Neural cell (in vitro differentiated cells): ENCODE measurements around the gene ERICH2. TPM values are rescaled to one million over a fixed set of nuclear protein-coding genes. Genes with fewer than 3 reads are reported as not detected.

Experiments used
- H2AFZ ChIP-seq: fragments of 200-600, 300-800 bp; sonication (generic), shearing (Covaris generic); 2 replicates; pipeline ENCODE4 v1.6.0; 2014; ENCODE audit warnings: low read depth, mild to moderate bottlenecking, antibody characterized with exemption, low read length, moderate library complexity
- H3F3A ChIP-seq: fragments of 200-600 bp; shearing (Covaris generic); 2 replicates; pipeline ENCODE4 v1.6.1; 2016; ENCODE audit warnings: mild to moderate bottlenecking, moderate library complexity, mixed read lengths, antibody characterized with exemption, low read length; ENCODE audit not compliant: insufficient read depth, poor library complexity, severe bottlenecking
- H3K27ac ChIP-seq: fragments of 200-600, 300-800 bp; sonication (generic), shearing (Covaris generic); 2 replicates; pipeline ENCODE4 v1.5.1; 2014; ENCODE audit warnings: mild to moderate bottlenecking, low read length, moderate library complexity
- H3K27me3 ChIP-seq: fragments of 300-800, 200-600 bp; sonication (generic), shearing (Covaris generic); 2 replicates; pipeline ENCODE4 v1.6.0; 2014; ENCODE audit warnings: mild to moderate bottlenecking, low read depth, low read length, moderate library complexity; ENCODE audit not compliant: insufficient read depth
- H3K36me3 ChIP-seq: fragments of 300-800, 200-600 bp; sonication (generic), shearing (Covaris generic); 2 replicates; pipeline ENCODE4 v1.5.1; 2014; ENCODE audit warnings: mild to moderate bottlenecking, antibody characterized with exemption, low read length, moderate library complexity; ENCODE audit not compliant: insufficient read depth
- H3K4me2 ChIP-seq: fragments of 300-800, 200-600 bp; sonication (generic), shearing (Covaris generic); 2 replicates; pipeline ENCODE4 v1.6.0; 2014; ENCODE audit warnings: mild to moderate bottlenecking, low read length
- H3K4me3 ChIP-seq: fragments of 300-800, 200-600 bp; sonication (generic), shearing (Covaris generic); 2 replicates; pipeline ENCODE4 v1.5.1; 2014; ENCODE audit warnings: mild to moderate bottlenecking, low read length, moderate library complexity
- H3K79me2 ChIP-seq: fragments of 200-600 bp; shearing (Covaris generic); replicated peaks from 2 replicates; pipeline ENCODE4 v1.6.0; 2014; ENCODE audit warnings: mild to moderate bottlenecking, low read length, moderate library complexity; ENCODE audit not compliant: insufficient read depth
- H3K9ac ChIP-seq: fragments of 300-800, 200-600 bp; sonication (generic), shearing (Covaris generic); 2 replicates; pipeline ENCODE4 v1.6.1; 2016; ENCODE audit warnings: mild to moderate bottlenecking, low read length, mixed read lengths
- H3K9me2 ChIP-seq: fragments of 200-600 bp; shearing (Covaris generic); 2 replicates; pipeline ENCODE4 v1.6.1; 2016; ENCODE audit warnings: mild to moderate bottlenecking, low read length, mixed read lengths; ENCODE audit not compliant: insufficient read depth
- H3K9me3 ChIP-seq: fragments of 200-600, 300-800 bp; sonication (generic), shearing (Covaris generic); 2 replicates; pipeline ENCODE4 v1.6.1; 2016; ENCODE audit warnings: mild to moderate bottlenecking, mixed run types, low read length, moderate library complexity, mixed read lengths
- H4K20me1 ChIP-seq: fragments of 200-600 bp; shearing (Covaris generic); 2 replicates; pipeline ENCODE4 v1.6.1; 2016; ENCODE audit warnings: mild to moderate bottlenecking, mixed run types; ENCODE audit not compliant: insufficient read depth
- EZH2 ChIP-seq: fragments of 200-600, 300-800 bp; shearing (Covaris generic), sonication (generic); IDR thresholded peaks from 2 replicates; pipeline ENCODE4 v1.6.1; 2014; ENCODE audit warnings: antibody characterized with exemption, low read length, borderline replicate concordance, mild to moderate bottlenecking; ENCODE audit not compliant: insufficient read depth, poor library complexity, severe bottlenecking
- MXI1 ChIP-seq: fragments of 450-650 bp; conservative IDR thresholded peaks from 2 replicates; pipeline ENCODE4 v1.6.1; 2014; ENCODE audit warnings: antibody characterized with exemption, mild to moderate bottlenecking; ENCODE audit not compliant: poor library complexity, severe bottlenecking
- POLR2AphosphoS5 ChIP-seq: IDR thresholded peaks from 2 replicates; pipeline ENCODE4 v1.6.1; 2012
- REST ChIP-seq: IDR thresholded peaks from 2 replicates; pipeline ENCODE4 v1.6.1; 2012; ENCODE audit warnings: borderline replicate concordance
- SMC3 ChIP-seq: fragments of 450-650 bp; conservative IDR thresholded peaks from 2 replicates; pipeline ENCODE4 v1.6.1; 2014; ENCODE audit warnings: antibody characterized with exemption, mild to moderate bottlenecking, moderate library complexity; ENCODE audit not compliant: poor library complexity
- polyA plus RNA-seq: library from polyadenylated mRNA; depleted of rRNA; stranded (reverse); fragments of >200 nt; gene quantifications from 2 replicates; pipeline ENCODE4 v1.2.3, GENCODE V29; 2014
- TF ChIP-seq, protein P1 (sequence below): fragments of 450-650 bp; IDR thresholded peaks from 2 replicates; pipeline ENCODE4 v1.5.1; 2014; ENCODE audit warnings: antibody characterized with exemption, mild to moderate bottlenecking, moderate library complexity; ENCODE audit not compliant: poor library complexity, severe bottlenecking

ERICH2 gene
- polyA plus RNA-seq, 1 donor from 2014 or later, result 1.3 TPM

GRCh38 chr2:170817093-170818035 lies 47.2 kb downstream of the ERICH2 start:
- Histone ChIP-seq H4K20me1 (no peaks in the 10 kb centered on the region), H3K9me3 (no peaks in the 10 kb centered on the region), H3K4me2 (peak overlapping the region; percentile 81), H3K79me2 (no peaks in the 10 kb centered on the region), H3K27me3 (peaks cover 96% of the 10 kb centered on the region), H2AFZ (peak overlapping the region; percentile 18), H3K27ac (peak overlapping the region; percentile 77), H3K36me3 (no peaks in the 10 kb centered on the region), H3F3A (no peaks in the 10 kb centered on the region), H3K9ac (peak overlapping the region; percentile 77), H3K9me2 (no peaks in the 10 kb centered on the region), H3K4me3 (peak overlapping the region; percentile 80)
- peak; percentile 46 for TF ChIP-seq EZH2
- no peak for TF ChIP-seq MXI1

DNA sequence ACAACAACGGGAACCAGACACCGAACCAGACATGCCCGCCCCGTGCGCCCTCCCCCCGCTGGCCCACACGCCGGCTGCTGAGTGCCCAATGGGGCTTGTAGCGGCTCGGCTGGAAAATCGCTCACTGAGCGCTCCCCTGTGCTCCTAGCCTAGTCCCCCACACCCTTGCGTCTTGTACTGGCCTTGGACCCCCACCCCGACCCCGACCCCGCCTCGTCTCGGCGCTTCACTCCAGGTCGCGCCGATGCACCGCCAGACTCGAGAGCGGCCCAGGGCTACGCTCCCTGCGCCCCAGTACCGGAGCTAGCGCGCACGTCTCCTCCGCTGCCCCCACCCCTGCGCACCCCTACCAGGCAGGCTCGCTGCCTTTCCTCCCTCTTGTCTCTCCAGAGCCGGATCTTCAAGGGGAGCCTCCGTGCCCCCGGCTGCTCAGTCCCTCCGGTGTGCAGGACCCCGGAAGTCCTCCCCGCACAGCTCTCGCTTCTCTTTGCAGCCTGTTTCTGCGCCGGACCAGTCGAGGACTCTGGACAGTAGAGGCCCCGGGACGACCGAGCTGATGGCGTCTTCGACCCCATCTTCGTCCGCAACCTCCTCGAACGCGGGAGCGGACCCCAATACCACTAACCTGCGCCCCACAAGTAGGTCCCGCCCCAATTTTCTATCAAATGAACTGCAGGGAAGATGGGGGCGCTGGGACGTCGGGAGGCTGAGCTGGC lies 48.0 kb downstream of the ERICH2 start:
- Histone ChIP-seq H2AFZ (no peak overlapping the region), H3K36me3 (no peaks in the 10 kb centered on the region), H3K27me3 (peaks cover 100% of the 10 kb centered on the region), H3K9me3 (no peaks in the 10 kb centered on the region), H3K79me2 (no peaks in the 10 kb centered on the region), H3K9me2 (no peaks in the 10 kb centered on the region), H3K4me2 (peak overlapping the region; percentile 59), H3K9ac (peak overlapping the region; percentile 77), H3K27ac (peak overlapping the region; percentile 77), H4K20me1 (no peaks in the 10 kb centered on the region), H3F3A (no peaks in the 10 kb centered on the region), H3K4me3 (peak overlapping the region; percentile 80)
- TF ChIP-seq, protein P1, sequence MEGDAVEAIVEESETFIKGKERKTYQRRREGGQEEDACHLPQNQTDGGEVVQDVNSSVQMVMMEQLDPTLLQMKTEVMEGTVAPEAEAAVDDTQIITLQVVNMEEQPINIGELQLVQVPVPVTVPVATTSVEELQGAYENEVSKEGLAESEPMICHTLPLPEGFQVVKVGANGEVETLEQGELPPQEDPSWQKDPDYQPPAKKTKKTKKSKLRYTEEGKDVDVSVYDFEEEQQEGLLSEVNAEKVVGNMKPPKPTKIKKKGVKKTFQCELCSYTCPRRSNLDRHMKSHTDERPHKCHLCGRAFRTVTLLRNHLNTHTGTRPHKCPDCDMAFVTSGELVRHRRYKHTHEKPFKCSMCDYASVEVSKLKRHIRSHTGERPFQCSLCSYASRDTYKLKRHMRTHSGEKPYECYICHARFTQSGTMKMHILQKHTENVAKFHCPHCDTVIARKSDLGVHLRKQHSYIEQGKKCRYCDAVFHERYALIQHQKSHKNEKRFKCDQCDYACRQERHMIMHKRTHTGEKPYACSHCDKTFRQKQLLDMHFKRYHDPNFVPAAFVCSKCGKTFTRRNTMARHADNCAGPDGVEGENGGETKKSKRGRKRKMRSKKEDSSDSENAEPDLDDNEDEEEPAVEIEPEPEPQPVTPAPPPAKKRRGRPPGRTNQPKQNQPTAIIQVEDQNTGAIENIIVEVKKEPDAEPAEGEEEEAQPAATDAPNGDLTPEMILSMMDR, result no peak
- peak; percentile 72 for TF ChIP-seq EZH2
- TF ChIP-seq SMC3, result no peak
- TF ChIP-seq REST, result no peak
- TF ChIP-seq POLR2AphosphoS5, result no peak
